ENCODE data around the gene ATP4A.
"Not testable (repeated sequence)": the region's sequence is repeated elsewhere in the genome, so short reads cannot be mapped to it uniquely, and the experiment has no call there.

- TF ChIP-seq ZNF707 (CRISPR knock-in tag; conservative IDR thresholded peaks at IDR 0.05); SMARCC2 (IDR thresholded peaks at IDR 0.05; ENCODE audit: low read depth); ZNF740 (CRISPR knock-in tag; IDR thresholded peaks at IDR 0.05); ZNF740 (tag; IDR thresholded peaks at IDR 0.05); BDP1 (IDR thresholded peaks at IDR 0.05; ENCODE audit: insufficient read depth, insufficient read length); CTCF (IDR thresholded peaks at IDR 0.05 in 2 of 3, conservative IDR thresholded peaks at IDR 0.05 in 1 of 3; ENCODE audit: insufficient read depth in 2 of 3, low read depth in 1 of 3, low read length in 3 of 3); FOXM1 (IDR thresholded peaks at IDR 0.05; ENCODE audit: low read depth); FOXM1 (CRISPR knock-in tag; IDR thresholded peaks at IDR 0.05; ENCODE audit: low read depth); NBN (IDR thresholded peaks at IDR 0.05; ENCODE audit: low read depth); ZBTB11 (CRISPR knock-in tag; IDR thresholded peaks at IDR 0.05); SAP30 (IDR thresholded peaks at IDR 0.05; ENCODE audit: borderline replicate concordance, insufficient read depth, low read depth, low read length, poor library complexity, severe bottlenecking); TAF1 (IDR thresholded peaks at IDR 0.05; ENCODE audit: control insufficient read depth, extremely low read depth, insufficient read depth, low read length, severe bottlenecking); MAX (CRISPR knock-in tag; IDR thresholded peaks at IDR 0.05); ZNF175 (CRISPR knock-in tag; IDR thresholded peaks at IDR 0.05; ENCODE audit: low read depth); CHD7 (IDR thresholded peaks at IDR 0.05; ENCODE audit: low read depth, low read length): not testable (repeated sequence)
Measured at GRCh38 chr19:35595026-35595425, 31.6 kb upstream of the ATP4A start.

Data from K562 (cell line).